ENCODE data around the gene MAML3.

Gene MAML3

GRCh38 chr4:140049849-140050637 lies 103.9 kb downstream of the MAML3 start:
- Histone ChIP-seq H3K4ac (ENCODE audit: low read length) (no peak overlapping the region), H2BK15ac (ENCODE audit: low read length) (no peak overlapping the region), H3K36me3 (replicated peaks in 1 of 2; ENCODE audit: control insufficient read depth in 2 of 2, insufficient read depth in 2 of 2, low read length in 2 of 2) (no peaks in the 10 kb centered on the region), H3K9ac (ENCODE audit: low read depth, low read length, poor library complexity) (no peak overlapping the region), H2AFZ (ENCODE audit: low read length) (no peak overlapping the region), H3K4me2 (ENCODE audit: insufficient read depth, low read length, poor library complexity, severe bottlenecking) (no peak overlapping the region), H2BK120ac (ENCODE audit: low read depth, low read length) (no peak overlapping the region), H3K27me3 (ENCODE audit: control insufficient read depth in 3 of 3, insufficient read depth in 3 of 3, low read depth in 1 of 3, low read length in 3 of 3) (no peaks in the 10 kb centered on the region), H2BK5ac (ENCODE audit: low read length) (no peak overlapping the region), H4K8ac (ENCODE audit: low read depth, low read length) (no peak overlapping the region), H3K27ac (replicated peaks; ENCODE audit: low read length) (no peak overlapping the region), H3K79me1 (ENCODE audit: low read depth, low read length) (no peaks in the 10 kb centered on the region), H3K9me3 (replicated peaks in 1 of 2; ENCODE audit: control insufficient read depth in 2 of 2, insufficient read depth in 1 of 2, low read depth in 1 of 2, low read length in 2 of 2) (no peaks in the 10 kb centered on the region), H3K4me3 (ENCODE audit: low read length in 2 of 2) (no peak overlapping the region), H3K18ac (ENCODE audit: low read length) (no peak overlapping the region), H4K91ac (ENCODE audit: low read depth, low read length, poor library complexity) (no peak overlapping the region), H3K4me1 (ENCODE audit: control insufficient read depth in 2 of 2, insufficient read depth in 1 of 2, low read depth in 1 of 2, low read length in 2 of 2) (peaks cover 26 to 41% of the 10 kb centered on the region in 2 donors), H2AK5ac (ENCODE audit: low read depth, low read length) (no peak overlapping the region), H3K23ac (ENCODE audit: low read depth, low read length, poor library complexity) (no peak overlapping the region), H2BK12ac (ENCODE audit: low read length) (no peak overlapping the region), H3K14ac (ENCODE audit: low read length) (no peak overlapping the region)
- WGBS, 2 donors (ENCODE audit: extremely low coverage in 2 of 2, insufficient read length in 2 of 2, insufficient replicate concordance in 1 of 2): no CpG with 5 or more reads among the region's 8 CpGs
- DNase-seq (ENCODE audit: low spot score): no peak

- Histone ChIP-seq H3K27ac (replicated peaks; ENCODE audit: low read length) (peak overlapping the region; percentile 79), H2BK5ac (ENCODE audit: low read length) (no peak overlapping the region), H3K18ac (ENCODE audit: low read length) (peak overlapping the region; percentile 31), H3K4me2 (ENCODE audit: insufficient read depth, low read length, poor library complexity, severe bottlenecking) (peak overlapping the region; percentile 47), H4K91ac (ENCODE audit: low read depth, low read length, poor library complexity) (no peak overlapping the region), H3K4me3 (ENCODE audit: low read length in 2 of 2) (peak overlapping the region in 1 of 2 donors; percentile 28), H2BK15ac (ENCODE audit: low read length) (no peak overlapping the region), H3K23ac (ENCODE audit: low read depth, low read length, poor library complexity) (no peak overlapping the region), H3K4me1 (ENCODE audit: control insufficient read depth in 2 of 2, insufficient read depth in 1 of 2, low read depth in 1 of 2, low read length in 2 of 2) (peaks cover 30 to 46% of the 10 kb centered on the region in 2 donors), H2BK120ac (ENCODE audit: low read depth, low read length) (no peak overlapping the region), H3K14ac (ENCODE audit: low read length) (no peak overlapping the region), H3K27me3 (ENCODE audit: control insufficient read depth in 3 of 3, insufficient read depth in 3 of 3, low read depth in 1 of 3, low read length in 3 of 3) (no peaks in the 10 kb centered on the region), H2AK5ac (ENCODE audit: low read depth, low read length) (no peak overlapping the region), H3K9ac (ENCODE audit: low read depth, low read length, poor library complexity) (no peak overlapping the region), H2AFZ (ENCODE audit: low read length) (peak overlapping the region; percentile 60), H2BK12ac (ENCODE audit: low read length) (no peak overlapping the region), H3K79me1 (ENCODE audit: low read depth, low read length) (no peaks in the 10 kb centered on the region), H3K36me3 (replicated peaks in 1 of 2; ENCODE audit: control insufficient read depth in 2 of 2, insufficient read depth in 2 of 2, low read length in 2 of 2) (no peaks in the 10 kb centered on the region), H3K9me3 (replicated peaks in 1 of 2; ENCODE audit: control insufficient read depth in 2 of 2, insufficient read depth in 1 of 2, low read depth in 1 of 2, low read length in 2 of 2) (no peaks in the 10 kb centered on the region), H3K4ac (ENCODE audit: low read length) (no peak overlapping the region), H4K8ac (ENCODE audit: low read depth, low read length) (no peak overlapping the region)
- peak; percentile 57 for DNase-seq (ENCODE audit: low spot score)
- WGBS, 2 donors (ENCODE audit: extremely low coverage in 2 of 2, insufficient read length in 2 of 2, insufficient replicate concordance in 1 of 2): no CpG with 5 or more reads among the region's 13 CpGs
These were observed 104.7 kb downstream of the MAML3 start for GRCh38 chr4:140049024-140049848.

- Histone ChIP-seq H3K36me3 (replicated peaks in 1 of 2; ENCODE audit: control insufficient read depth in 2 of 2, insufficient read depth in 2 of 2, low read length in 2 of 2) (no peaks in the 10 kb centered on the region), H3K18ac (ENCODE audit: low read length) (no peak overlapping the region), H2BK15ac (ENCODE audit: low read length) (no peak overlapping the region), H2BK5ac (ENCODE audit: low read length) (no peak overlapping the region), H3K4me1 (ENCODE audit: control insufficient read depth in 2 of 2, insufficient read depth in 1 of 2, low read depth in 1 of 2, low read length in 2 of 2) (peaks cover 30 to 48% of the 10 kb centered on the region in 2 donors), H3K9ac (ENCODE audit: low read depth, low read length, poor library complexity) (no peak overlapping the region), H3K4ac (ENCODE audit: low read length) (no peak overlapping the region), H3K4me3 (ENCODE audit: low read length in 2 of 2) (peak overlapping the region in 1 of 2 donors; percentile 28), H3K27ac (replicated peaks; ENCODE audit: low read length) (peak overlapping the region; percentile 79), H2AFZ (ENCODE audit: low read length) (peak overlapping the region; percentile 60), H4K91ac (ENCODE audit: low read depth, low read length, poor library complexity) (no peak overlapping the region), H3K4me2 (ENCODE audit: insufficient read depth, low read length, poor library complexity, severe bottlenecking) (no peak overlapping the region), H3K79me1 (ENCODE audit: low read depth, low read length) (no peaks in the 10 kb centered on the region), H3K14ac (ENCODE audit: low read length) (no peak overlapping the region), H3K27me3 (ENCODE audit: control insufficient read depth in 3 of 3, insufficient read depth in 3 of 3, low read depth in 1 of 3, low read length in 3 of 3) (no peaks in the 10 kb centered on the region), H3K9me3 (replicated peaks in 1 of 2; ENCODE audit: control insufficient read depth in 2 of 2, insufficient read depth in 1 of 2, low read depth in 1 of 2, low read length in 2 of 2) (no peaks in the 10 kb centered on the region), H3K23ac (ENCODE audit: low read depth, low read length, poor library complexity) (no peak overlapping the region), H2BK12ac (ENCODE audit: low read length) (no peak overlapping the region), H4K8ac (ENCODE audit: low read depth, low read length) (no peak overlapping the region), H2BK120ac (ENCODE audit: low read depth, low read length) (no peak overlapping the region), H2AK5ac (ENCODE audit: low read depth, low read length) (no peak overlapping the region)
- DNase-seq (ENCODE audit: low spot score): no peak
- WGBS, 2 donors (ENCODE audit: extremely low coverage in 2 of 2, insufficient read length in 2 of 2, insufficient replicate concordance in 1 of 2): no CpG with 5 or more reads among the region's 4 CpGs
These were observed 105.5 kb downstream of the MAML3 start for GRCh38 chr4:140048419-140048995.

- no CpG with 5 or more reads among the region's 5 CpGs for WGBS, 2 donors (ENCODE audit: extremely low coverage in 2 of 2, insufficient read length in 2 of 2, insufficient replicate concordance in 1 of 2)
- Histone ChIP-seq H3K36me3 (replicated peaks in 1 of 2; ENCODE audit: control insufficient read depth in 2 of 2, insufficient read depth in 2 of 2, low read length in 2 of 2) (no peaks in the 10 kb centered on the region), H2AK5ac (ENCODE audit: low read depth, low read length) (no peak overlapping the region), H4K8ac (ENCODE audit: low read depth, low read length) (no peak overlapping the region), H3K79me1 (ENCODE audit: low read depth, low read length) (no peaks in the 10 kb centered on the region), H3K4me3 (ENCODE audit: low read length in 2 of 2) (no peak overlapping the region), H2BK15ac (ENCODE audit: low read length) (no peak overlapping the region), H3K27ac (replicated peaks; ENCODE audit: low read length) (no peak overlapping the region), H3K4ac (ENCODE audit: low read length) (no peak overlapping the region), H2BK12ac (ENCODE audit: low read length) (no peak overlapping the region), H3K14ac (ENCODE audit: low read length) (no peak overlapping the region), H3K23ac (ENCODE audit: low read depth, low read length, poor library complexity) (no peak overlapping the region), H3K27me3 (ENCODE audit: control insufficient read depth in 3 of 3, insufficient read depth in 3 of 3, low read depth in 1 of 3, low read length in 3 of 3) (no peaks in the 10 kb centered on the region), H3K18ac (ENCODE audit: low read length) (peak overlapping the region; percentile 15), H2AFZ (ENCODE audit: low read length) (no peak overlapping the region), H3K4me2 (ENCODE audit: insufficient read depth, low read length, poor library complexity, severe bottlenecking) (no peak overlapping the region), H2BK120ac (ENCODE audit: low read depth, low read length) (no peak overlapping the region), H4K91ac (ENCODE audit: low read depth, low read length, poor library complexity) (no peak overlapping the region), H3K9me3 (replicated peaks in 1 of 2; ENCODE audit: control insufficient read depth in 2 of 2, insufficient read depth in 1 of 2, low read depth in 1 of 2, low read length in 2 of 2) (no peaks in the 10 kb centered on the region), H3K4me1 (ENCODE audit: control insufficient read depth in 2 of 2, insufficient read depth in 1 of 2, low read depth in 1 of 2, low read length in 2 of 2) (peaks cover 30 to 48% of the 10 kb centered on the region in 2 donors), H2BK5ac (ENCODE audit: low read length) (no peak overlapping the region), H3K9ac (ENCODE audit: low read depth, low read length, poor library complexity) (no peak overlapping the region)
- DNase-seq (ENCODE audit: low spot score): no peak
These were observed 106.2 kb downstream of the MAML3 start for GRCh38 chr4:140047786-140048185.
